GM10847 (cell line): ENCODE measurements around the gene THSD4.

ENCODE experiments used
- POLR2A ChIP-seq: IDR thresholded peaks from 2 replicates; pipeline ENCODE4 v1.6.1; 2011; ENCODE audit not compliant: insufficient read length; ENCODE audit errors: extremely low read depth

THSD4 gene

DNA sequence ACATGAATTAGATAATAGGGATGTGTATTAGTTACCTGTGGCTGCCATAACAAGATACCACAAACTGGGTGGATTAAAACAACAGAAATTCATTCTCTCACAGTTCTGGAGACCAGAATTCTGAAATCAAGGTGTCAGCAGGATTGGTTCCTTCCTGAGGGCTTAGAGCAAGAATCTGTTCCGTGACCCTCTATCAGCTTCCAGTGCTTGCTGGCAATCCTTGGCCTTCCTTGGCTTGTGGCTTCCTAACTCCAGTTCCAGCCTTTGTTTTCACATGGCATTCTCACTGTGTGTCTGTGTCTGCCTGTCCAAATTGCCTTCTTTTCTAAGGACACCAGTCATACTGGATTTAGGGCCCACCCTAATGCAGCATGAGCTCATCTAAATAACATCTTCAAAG, 600.6 kb downstream of the THSD4 start:
- no peak for TF ChIP-seq POLR2A

DNA sequence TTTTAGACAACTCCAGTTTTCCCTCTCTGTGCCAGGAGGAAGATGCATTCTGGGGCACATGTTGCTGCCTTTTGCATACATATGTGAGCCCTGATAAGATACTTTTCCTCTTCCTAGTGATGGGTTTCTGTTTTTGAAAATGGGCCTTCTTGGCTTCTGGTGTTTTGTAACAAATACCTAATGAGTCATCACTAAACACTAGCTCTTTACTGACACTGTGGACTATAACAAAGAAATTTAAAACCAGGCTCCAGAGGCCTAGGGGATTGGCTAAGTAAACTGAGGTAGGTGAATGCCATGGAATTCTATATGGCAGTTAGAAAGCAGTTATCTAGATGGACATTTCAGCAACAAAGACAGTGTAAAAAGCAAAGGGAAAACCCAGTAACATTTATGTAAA, 601.7 kb downstream of the THSD4 start:
- no peak for TF ChIP-seq POLR2A

DNA sequence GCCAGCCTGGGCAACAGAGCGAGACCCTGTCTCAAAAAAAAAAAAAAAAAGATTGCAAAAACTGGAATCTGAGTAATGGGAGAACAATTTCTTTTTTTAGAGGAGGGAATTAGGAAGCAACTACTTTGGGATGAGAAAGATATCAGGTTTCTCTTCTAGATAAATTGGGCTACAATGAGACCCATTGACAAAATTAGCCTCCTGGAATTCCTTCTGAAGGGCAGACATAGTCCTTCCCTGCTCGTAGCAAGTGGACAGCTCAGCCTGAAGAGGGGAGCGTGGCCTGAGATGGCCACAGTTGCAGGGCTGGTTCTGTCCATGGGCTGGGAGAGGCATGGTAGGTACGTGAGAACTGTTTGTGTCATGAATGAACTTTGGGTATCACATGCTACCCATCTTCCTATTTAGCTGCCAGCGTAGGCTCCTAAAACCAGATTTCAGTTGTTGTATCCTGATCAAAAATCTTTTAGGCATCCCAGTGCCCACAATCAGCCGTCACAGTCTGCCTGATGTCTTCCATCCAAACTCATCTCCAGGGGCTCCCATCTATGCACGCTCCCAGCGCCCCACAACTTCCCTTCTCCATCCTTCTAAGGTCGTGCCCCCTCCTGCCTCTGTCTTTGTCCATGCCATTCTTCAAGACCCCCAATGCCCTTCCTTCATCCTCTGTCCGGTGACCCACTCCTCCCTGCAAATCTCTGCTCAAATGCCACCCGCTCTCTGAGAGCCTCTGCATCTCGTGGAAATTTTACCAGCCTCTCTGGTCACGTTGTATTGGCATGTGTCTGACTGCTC, 603.0 kb downstream of the THSD4 start:
- no peak for TF ChIP-seq POLR2A

DNA sequence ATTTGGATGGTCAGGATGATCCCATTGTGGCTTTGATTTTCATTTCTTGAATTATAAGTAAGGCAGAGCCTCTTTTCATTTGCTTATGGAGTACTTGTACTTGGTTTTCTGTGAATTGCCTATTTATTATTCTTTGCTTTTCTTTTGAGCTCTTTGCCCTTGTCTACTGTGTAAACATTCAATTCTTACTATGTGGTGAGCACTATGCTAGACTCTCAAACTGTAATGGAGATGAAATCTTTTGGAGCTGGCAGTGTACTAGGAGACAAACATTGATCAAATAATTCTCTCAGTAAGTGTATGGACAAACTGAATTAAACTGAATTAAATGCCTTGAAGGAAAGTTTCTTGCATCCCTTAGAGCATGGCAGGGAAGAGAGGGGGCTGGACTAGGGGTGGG, 608.1 kb downstream of the THSD4 start:
- no peak for TF ChIP-seq POLR2A

DNA sequence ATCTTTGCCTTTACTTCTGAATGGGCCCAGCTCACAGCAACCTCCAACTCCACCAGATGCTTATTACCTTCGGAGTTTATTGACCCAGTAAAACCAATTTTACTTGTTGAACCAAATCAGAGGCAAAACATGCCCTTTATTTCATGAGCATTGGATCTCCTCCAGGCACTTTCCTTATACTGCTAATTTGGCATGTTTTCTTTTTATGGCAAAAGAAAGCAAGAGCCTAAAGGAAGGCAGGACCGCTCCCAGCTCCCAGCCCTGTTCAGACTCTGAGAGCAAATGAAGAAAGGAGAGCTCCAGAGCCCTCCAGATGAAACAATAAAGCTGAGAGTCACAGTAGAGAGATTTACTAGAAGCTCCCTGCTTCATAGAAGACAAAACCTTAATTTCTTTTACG, 613.6 kb downstream of the THSD4 start:
- no peak for TF ChIP-seq POLR2A

DNA sequence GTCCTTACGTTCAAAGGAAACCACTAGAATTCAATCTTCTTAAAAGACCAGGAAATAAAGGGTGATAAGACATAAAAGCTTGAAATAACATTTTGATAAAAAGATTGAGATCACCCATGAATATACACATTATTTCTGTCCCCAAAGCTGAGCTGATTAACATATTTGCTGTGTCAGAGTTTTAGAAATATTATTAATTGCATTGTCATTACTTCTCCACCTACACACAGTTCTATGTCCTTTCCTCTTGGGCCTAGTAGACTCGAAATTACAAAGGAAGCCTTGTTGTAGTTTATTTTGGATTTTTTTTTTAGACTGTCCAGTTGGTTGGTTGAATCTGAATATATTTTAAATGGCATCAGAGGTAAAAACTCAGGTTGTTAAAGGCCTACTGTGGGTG, 614.0 kb downstream of the THSD4 start:
- no peak for TF ChIP-seq POLR2A

DNA sequence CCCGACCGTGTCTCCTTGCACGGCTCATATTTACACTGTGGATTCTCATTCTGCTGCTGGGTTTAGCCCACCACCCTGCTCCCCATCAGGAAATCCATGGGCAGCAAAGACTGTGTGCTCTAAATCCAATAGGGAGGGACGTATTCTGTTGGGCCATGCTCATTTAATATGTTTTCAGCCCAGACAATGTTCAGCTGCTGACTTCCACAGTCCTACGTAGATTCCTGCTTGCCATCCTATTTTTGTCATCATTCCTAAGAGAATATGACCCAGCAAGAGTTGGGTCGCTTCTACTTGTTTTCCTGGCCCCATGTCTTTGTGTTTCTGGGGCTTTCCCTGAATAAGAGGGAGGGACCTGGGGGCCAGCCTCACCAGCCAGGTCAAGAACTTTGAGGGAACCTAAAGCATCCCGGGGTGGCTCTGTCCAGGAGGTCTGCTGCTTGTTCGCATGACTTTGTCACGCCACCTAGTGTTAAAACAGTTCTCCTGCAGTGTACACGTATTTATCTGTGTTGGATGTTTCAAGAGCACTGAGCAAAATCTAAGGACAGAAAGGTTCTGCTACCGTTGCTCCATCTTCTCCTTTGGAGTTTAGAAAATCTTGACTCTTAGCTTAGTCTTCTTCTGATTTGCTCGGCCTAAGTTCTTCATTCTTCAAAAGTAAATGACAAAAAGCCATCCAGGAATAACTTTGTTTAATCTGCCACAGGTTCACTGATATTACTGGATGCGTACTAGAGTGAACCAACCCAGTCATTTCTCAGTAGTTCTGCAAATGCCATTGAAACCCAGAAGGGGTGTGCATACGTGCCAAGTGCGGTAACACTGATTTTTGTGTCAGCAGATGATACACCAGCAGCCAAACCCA, 615.2 kb downstream of the THSD4 start:
- no peak for TF ChIP-seq POLR2A

DNA sequence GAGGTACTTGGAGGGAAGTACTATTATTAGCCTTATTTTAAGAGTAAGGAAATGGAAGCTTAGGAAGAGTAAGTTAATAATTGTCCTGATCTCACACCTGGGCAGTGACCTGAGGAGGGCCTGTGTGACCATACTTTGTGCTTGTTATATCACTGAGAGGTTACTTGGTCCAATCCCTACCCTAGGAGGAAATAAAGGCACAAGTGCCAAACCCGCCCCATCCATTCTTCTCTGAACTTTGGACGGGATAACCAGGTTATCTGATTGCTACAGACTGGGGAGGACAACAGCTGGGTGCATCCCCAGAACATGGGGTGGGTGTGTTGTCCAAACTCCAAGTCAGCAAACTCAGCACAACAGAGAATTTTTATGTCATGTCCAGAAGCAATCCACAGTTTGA, 617.4 kb downstream of the THSD4 start:
- no peak for TF ChIP-seq POLR2A

DNA sequence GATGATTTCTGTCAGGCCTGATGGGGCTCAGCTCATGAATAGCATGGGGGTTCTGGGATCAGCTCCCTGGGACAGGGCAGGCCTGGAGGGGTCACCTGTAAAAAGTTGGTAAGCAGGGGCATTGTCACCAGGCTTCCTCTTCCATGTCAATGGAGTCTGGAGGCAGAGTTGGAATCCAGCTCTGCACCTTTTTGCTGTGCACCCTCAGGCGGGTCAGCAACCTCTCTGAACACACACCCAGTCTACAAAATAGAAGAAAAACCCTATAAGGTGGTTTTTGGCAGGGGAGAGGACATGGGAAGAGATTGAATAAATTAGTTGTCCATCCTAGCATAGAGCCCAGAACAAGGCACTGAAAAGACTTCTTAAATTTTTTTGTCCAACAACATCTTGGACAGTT, 617.9 kb downstream of the THSD4 start:
- no peak for TF ChIP-seq POLR2A

DNA sequence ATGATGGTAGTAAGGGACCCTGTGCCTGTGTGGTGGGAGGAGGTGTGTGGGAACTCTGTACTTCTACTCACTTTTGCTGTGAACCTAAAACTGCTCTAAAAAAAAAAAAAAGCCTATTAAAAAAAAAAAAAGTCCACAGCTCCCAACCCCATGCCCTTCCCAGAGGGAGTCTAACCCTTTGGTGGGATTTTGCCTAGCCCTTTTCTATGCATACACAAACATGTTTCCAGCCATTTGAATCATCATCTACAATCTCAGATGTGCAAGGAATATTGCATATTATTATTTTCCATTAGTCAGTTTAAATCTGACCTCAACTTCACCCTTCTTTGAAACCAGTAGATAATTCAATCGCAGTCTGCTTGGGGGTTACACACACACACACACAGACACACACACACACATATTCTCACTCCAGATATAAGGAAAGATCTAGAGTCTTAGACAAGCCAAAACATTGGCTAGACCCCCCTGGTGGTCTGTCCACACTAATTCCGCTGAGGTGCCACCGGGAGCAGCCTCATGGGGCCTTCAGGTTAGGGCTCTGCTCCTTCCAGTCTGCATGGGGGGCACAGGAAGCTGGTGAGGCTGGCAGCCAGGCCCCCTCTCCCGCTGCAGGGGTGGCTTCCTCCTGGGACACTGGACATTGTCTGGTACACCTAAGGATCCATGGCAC, 619.6 kb downstream of the THSD4 start:
- TF ChIP-seq POLR2A: no peak

DNA sequence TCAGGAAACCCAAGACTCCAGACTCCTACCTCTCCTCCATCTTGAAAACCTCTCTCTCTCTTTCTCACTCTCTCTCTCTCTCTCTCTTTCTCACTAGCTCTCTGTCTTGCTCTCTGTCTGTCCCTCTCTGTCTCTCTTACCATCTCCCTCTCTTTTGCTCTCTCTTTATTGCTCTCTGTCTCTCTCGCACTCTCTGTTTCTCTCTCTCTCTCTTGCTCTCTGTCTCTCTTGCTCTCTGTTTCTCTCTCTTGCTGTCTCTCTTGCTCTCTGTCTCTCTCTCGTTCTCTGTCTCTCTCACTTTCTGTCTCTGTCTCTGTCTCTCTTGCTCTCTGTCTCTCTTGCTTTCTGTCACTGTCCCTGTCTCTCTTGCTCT, 620.1 kb downstream of the THSD4 start:
- TF ChIP-seq POLR2A: no peak

DNA sequence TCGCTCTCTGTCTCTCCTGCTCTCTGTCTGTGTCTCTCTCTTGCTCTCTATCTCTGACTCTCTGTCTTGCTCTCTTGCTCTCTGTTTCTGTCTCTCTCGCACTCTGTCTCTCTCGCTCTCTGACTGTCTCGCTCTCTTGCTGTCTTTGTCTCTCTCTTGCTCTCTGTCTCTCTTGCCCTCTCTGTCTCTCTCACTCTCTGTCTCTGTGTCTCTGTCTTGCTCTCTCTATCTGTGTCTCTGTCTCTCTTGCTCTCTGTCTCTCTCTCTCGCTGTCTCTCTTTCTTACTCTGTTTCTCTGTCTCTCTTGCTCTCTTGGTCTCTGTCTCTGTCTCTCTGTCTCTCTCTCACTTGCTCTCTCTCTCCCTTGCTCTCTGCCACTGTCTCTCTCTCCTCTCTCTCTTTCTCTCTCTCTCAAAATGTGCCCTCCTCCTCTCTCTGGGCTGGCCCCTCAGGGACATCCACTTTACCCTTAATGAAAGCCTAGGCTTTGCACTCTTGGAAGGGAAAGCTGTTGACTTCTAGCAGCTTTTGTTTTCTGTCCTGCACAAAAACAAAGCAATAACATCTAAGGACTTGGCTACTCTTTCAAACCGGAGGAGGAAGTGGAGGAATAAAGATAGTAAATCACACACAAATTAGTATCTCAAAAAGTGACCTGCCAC, 621.1 kb downstream of the THSD4 start:
- no peak for TF ChIP-seq POLR2A

DNA sequence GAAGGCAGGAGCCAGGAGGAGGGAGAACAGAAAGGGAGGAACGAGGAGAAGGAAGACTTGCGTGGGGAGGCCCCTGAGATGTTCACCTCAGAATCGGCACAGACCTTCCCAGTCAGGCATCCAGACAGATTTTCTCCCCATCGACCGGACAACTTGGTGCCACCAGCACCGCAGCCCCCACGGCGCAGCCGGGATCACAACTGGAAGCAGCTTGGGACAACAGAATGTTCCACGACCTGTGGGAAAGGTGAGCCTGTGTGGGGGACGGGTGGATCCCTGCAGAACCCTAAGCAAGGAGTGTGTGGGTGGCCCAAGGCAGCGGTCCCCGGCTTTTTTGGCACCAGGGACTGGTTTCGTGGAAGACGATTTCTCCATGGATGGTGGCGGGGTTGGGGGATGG, 622.5 kb downstream of the THSD4 start:
- TF ChIP-seq POLR2A: no peak

DNA sequence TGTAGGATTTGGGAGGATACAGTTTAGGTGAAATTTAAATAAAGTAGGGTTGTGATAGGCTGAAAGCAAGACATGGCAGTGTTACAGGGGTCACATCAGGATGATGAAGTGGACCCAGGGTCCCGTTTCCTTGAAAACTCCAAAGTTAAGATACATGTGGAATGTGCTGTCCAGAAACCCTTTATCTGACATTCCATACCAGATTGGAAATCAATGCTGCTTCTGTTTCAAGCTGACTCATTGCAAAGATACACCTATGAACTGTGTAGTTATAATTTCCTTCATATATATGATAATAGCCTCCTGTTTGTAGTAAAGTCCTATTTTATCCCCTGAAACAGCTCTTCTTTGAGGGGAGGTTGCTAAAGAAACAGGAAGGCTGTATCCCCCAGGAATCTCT, 624.1 kb downstream of the THSD4 start:
- no peak for TF ChIP-seq POLR2A

DNA sequence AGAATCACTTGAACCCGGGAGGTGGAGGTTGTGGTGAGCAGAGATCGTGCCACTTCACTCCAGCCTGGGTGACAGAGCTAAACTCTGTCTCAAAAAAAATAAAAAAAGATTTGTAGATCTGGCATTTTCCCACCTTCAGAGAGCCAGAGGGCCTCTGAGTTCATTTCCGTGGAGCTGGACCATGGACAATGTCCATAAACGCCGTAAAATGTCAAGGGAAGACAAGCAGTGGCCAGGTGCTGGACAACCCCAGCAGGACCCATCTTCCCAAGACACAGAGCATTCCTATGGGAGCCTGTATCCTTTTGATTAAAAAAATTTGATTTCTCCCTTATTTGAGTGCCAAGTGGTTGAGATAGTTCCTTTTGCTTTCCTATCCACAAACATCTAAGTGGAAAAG, 627.7 kb downstream of the THSD4 start:
- TF ChIP-seq POLR2A: no peak
